NCI-H82 treated with DMSO at 0.1 percent for 48 hours (cell line): Measurements from ENCODE around the gene PLEKHA4.
A peak's percentile ranks its signal among the peaks of the same experiment; 100 is the strongest.

Experiments
- DNase-seq: peaks from one replicate; lab custom pipeline; 2025; ENCODE audit not compliant: unreplicated experiment; lab: John Stamatoyannopoulos, UW

PLEKHA4 gene

GRCh38 chr19:48830965-48831364, 37.5 kb downstream of the PLEKHA4 start:
- DNase-seq, result no peak

- no peak for DNase-seq
Measured at GRCh38 chr19:48830088-48830487, 38.3 kb downstream of the PLEKHA4 start.

- no peak for DNase-seq
Measured at GRCh38 chr19:48826606-48827020, 41.8 kb downstream of the PLEKHA4 start.

GRCh38 chr19:48822514-48822913, 45.9 kb downstream of the PLEKHA4 start:
- no peak for DNase-seq

GRCh38 chr19:48821633-48822032, 46.8 kb downstream of the PLEKHA4 start:
- no peak for DNase-seq

GRCh38 chr19:48819366-48819816, 49.0 kb downstream of the PLEKHA4 start:
- DNase-seq, result no peak

GRCh38 chr19:48818234-48818820, 50.1 kb downstream of the PLEKHA4 start:
- no peak for DNase-seq

GRCh38 chr19:48817585-48818124, 50.8 kb downstream of the PLEKHA4 start:
- no peak for DNase-seq

- DNase-seq, result peak; percentile 17
Measured at GRCh38 chr19:48815870-48816501, 52.4 kb downstream of the PLEKHA4 start.

GRCh38 chr19:48814895-48815294, 53.5 kb downstream of the PLEKHA4 start:
- DNase-seq, result no peak

- DNase-seq, result no peak
Measured at GRCh38 chr19:48813123-48813913, 55.1 kb downstream of the PLEKHA4 start.

- DNase-seq, result peak; percentile 69
Measured at GRCh38 chr19:48812094-48812929, 56.1 kb downstream of the PLEKHA4 start.

GRCh38 chr19:48810151-48810550, 58.3 kb downstream of the PLEKHA4 start:
- DNase-seq, result no peak

GRCh38 chr19:48807590-48808308, 60.7 kb downstream of the PLEKHA4 start:
- DNase-seq, result no peak

- DNase-seq, result peak; percentile 15
Measured at GRCh38 chr19:48806818-48807589, 61.4 kb downstream of the PLEKHA4 start.

- no peak for DNase-seq
Measured at GRCh38 chr19:48806518-48806817, 61.9 kb downstream of the PLEKHA4 start.

GRCh38 chr19:48805452-48805851, 63.0 kb downstream of the PLEKHA4 start:
- DNase-seq, result no peak

GRCh38 chr19:48804496-48804895, 63.9 kb downstream of the PLEKHA4 start:
- DNase-seq, result no peak

- DNase-seq, result no peak
Measured at GRCh38 chr19:48802623-48803022, 65.8 kb downstream of the PLEKHA4 start.
